Kasumi-1 (cell line): Measurements from ENCODE around the gene OSBPL3.

Source experiments
- DNase-seq, 2 experiments: peaks; one replicate each; lab custom pipeline; 2025; lab: John Stamatoyannopoulos, UW

The OSBPL3 gene

GRCh38 chr7:24861336-24861735, 118.6 kb downstream of the OSBPL3 start:
- no peak for DNase-seq

DNA sequence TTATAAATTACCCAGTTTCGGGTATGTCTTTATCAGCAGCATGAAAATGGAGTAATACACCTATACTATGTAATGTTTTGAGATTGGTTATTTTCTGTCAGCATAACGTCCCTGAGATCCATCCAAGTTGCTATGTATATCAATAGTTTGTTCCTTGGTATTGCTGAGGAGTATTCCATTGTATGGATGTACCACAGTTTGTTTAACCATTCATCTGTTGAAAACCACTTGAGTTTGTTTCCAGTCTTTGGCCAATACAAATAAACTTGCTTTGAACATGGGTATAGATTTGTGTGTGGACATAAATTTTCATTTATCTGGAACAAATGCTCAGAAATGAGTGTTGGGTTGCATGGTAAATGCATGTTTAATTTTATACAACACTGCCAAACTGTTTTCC, 119.4 kb downstream of the OSBPL3 start:
- no peak for DNase-seq

DNA sequence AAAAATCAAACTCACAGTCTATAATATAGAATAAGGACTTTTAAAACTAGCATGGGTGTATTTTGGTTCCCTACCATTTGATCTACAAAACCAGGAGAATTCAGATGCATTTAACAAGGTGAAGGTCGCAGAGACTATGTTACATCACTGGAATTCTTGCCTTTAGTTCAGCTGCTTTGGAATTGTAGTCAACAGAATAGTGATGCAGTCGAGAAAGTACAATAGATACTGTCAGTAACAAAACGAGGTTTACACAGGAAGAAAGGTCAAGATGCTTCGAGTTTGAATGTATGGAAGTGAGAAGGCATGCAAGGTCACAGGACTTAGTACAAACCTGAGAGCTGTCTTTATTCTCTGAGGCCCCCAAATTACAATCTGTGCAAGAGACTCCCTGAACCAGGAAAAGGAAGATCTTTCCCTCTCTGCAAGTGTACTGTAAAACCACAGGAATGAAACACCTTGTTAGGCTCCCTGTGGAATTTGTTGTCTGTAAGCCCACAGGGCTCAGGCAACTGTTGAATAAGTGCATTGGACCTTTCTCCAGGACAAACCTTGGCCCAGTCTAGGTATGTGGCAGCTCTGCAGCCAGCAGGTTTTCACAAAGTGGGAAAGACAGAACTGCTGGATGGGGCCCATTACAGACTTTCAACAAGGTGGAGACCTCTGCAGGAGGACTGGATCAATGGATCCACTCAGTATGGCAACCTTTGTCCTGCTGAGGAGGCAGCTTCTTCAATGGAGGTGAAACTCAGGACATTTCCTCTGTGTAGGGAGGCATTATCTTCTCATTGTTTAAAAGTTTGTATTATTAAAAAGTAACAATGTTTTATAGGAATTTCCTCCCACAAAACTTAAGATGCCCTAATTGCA, 121.6 kb downstream of the OSBPL3 start:
- DNase-seq = no peak

DNA sequence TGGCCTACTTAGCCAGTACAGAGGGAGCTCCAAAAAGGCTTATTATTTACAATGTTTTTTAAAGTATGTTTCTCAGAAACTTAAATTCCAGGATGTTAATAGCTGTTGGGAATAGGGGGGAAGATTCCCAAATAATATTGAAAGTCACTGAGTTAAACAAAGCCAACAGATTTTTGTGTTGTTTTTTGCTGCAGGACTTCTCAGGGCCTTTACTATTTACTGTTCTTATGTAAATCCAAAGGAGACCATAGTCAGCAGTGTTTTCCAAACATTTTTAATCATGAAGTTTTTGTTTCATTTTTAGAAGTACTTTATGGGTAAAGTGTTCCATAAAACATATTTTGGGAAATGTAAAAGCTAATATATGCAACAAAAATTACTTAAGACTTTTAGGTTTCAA, 122.4 kb downstream of the OSBPL3 start:
- DNase-seq = no peak

DNA sequence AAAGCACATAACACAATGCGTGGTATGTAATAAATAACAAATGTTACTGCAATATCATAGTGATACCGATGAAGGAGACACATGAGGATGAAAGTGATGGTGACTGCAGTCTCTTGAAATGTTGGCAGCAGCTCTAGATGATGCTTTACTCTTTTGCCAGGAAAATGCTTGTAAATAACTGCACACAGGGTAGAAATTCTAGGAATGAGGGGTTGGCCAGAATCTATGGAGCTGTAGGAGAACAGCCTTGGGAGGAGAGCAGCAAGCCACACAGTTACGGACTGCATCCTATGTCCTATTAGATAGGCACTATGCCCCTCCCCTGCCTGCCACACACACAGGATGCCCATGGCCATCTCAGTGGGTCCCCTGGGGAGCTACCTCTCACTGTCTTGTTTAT, 125.1 kb downstream of the OSBPL3 start:
- DNase-seq = no peak

DNA sequence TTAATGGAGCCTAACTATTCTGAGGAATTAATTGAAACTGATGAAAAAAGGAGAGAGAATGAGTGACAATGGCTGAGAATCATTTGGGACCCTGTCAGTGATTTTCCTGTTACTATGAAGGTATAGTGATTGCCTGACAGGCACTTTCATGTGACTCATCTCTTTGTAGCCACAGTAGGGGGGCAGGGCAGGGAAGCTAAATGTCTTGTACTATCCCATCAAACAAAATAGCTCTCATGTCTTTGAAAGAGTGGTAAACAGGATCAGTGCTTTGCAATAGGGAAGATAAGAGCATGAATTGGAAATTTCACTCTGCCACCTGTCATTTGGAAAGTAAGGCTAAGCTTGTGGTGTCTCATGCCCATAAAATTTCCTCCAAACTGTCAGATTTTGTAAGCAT, 128.2 kb downstream of the OSBPL3 start:
- no peak for DNase-seq

DNA sequence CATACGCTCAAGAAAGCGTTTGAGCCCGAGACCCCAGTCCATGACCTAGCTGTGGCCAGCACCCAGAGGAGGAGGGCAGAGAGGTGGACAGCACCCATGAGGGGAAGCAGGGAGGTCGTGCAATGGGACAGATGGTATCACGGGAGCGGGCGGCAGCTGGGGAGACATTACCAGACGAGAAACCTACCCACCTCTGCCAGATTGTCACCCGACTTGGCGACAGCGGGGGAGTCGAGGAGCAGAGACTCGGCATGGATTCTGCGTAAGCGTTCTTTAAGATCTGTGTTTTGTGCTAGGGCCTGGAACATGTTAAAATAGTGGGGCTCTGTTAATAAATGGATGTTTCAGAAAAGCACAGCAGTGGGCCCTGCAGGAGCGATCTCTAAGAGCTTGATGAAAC, 131.1 kb downstream of the OSBPL3 start:
- no peak for DNase-seq

DNA sequence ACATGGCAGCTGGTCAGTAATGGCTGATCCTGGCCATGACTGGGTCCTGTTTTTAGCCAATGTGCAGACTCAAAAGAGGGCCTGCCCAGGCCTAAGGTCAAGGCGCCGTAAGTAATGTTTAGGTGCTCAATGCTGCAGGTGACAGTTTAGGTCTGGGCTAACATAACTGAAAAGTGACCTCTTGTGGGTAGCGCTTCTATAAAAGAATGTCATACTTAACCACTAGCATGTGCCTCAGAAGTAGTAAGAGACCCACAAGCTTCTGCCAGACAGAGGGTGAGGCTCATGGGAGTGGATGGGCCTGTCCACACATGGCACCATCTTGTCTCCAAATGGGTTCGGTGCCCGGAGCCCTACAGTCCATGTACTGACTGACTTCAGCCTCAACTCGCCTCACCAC, 132.2 kb downstream of the OSBPL3 start:
- no peak for DNase-seq

DNA sequence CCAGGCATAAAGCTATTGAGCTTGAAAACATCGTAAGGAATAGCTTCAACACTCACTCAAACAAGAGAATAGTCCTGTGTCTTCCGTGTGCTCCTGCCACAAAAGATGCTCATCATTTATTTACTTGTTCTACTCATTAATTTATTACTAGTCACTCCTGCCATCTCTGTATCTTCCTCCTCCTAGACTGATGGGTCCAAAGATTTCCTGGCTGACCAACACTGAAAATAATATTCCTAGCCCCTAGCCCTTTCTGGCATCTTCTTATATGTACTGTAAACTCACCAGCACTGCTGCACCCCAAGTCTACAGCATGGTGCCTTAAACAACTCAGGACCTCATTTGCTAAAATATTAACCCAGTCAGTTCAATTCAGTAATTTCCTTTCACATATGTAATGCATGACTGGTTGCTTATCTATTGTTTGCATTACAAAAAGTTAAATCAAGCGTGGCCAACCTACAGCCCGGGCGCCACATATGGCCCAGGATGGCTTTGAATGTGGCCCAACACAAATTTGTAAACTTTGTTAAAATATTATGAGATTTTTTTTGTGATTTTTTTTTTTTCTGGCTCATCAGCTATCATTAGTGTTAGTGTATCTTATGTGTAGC, 136.1 kb downstream of the OSBPL3 start:
- DNase-seq = no peak

DNA sequence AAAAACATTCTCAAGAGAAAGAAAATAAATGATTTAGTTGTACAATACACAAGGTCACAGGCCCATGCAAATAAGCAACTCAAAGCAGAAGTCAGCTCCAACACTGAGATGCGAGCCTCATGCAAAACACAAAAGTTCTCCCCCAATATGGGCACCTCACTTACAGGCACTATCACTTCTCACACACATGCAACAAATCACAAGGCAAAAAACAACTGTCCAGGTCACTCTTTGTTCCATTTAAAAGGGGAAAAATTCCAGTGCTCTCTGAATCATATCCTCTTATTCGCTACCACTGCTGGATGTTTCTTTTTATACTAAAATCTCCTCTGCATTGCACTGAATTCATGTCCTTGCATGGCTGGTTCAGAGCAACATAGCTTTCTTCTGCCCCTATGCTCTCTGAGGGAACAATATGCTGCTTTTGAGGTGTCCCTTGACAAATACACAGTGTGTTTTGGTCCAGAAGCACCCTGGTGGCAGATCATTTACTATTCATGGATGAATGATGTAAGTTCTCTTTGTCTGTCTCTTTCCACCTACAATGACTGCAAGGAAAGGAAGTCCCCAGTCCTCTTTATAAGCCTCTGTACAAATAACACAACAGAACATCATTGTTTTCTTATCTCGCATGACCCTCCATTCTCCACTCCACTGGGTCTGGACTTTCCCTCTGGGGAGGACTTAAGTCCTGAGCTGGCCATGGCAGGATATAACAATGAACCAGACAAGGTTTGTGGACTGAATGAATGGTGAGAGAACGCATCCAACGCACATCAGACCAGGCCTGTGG, 137.3 kb downstream of the OSBPL3 start:
- DNase-seq = no peak

DNA sequence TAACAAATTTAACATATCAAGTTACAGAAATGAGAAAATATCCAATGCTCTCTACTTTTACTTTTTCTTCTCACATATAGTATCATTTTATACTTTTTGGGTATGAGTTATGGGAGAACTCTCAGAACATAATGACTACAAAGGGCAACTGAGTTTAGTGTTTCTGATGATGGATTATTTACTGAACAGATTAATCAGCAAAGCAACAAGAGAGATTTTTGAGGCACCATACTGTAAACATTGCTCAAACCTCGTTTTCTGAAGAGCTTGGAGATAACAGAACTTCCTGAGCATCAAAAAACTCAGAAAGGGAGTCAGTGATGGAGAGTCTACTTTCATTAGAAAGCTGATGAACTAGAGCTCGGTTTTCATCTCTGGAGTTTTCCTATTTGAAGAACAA, 137.9 kb downstream of the OSBPL3 start:
- DNase-seq = no peak

- DNase-seq = no peak
These were observed 139.4 kb downstream of the OSBPL3 start for GRCh38 chr7:24840563-24840962.

DNA sequence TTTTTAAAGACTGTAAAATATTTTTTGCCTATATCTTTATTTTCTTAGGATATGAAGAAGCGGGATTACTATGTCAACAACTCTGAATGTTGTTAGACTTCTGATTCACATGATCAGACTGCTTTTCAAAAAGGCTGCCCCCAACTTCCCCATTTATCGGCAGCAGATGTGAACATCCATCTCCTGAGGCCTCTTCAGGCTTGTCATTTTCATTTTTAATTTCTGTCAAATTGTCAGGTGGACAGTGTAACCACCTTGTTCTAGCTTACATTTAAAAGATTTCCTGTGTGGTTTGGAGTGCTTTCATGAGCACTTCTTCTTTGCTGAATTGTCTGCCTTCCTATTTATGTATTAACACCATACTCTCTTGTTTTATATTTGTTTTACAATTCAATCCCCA, 143.9 kb downstream of the OSBPL3 start:
- DNase-seq = peak; percentile 54 to 64

DNA sequence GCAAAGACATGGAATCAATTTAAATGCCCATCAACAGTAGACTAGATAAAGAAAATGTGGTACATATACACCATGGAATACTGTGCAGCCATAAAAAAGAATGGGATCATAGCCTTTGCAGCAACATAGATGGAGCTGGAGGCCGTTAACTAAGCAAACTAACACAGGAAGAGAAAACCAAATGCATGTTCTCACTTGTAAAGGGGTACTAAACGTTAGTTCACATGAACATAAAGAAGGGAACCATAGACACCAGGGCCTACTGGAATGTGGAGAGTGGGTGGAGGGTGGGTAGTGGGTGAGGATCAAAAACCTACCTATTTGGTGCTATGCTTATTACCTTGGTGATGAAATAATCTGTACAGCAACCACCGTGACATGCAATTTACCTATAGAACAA, 144.3 kb downstream of the OSBPL3 start:
- no peak for DNase-seq

GRCh38 chr7:24834128-24834798, 145.7 kb downstream of the OSBPL3 start:
- DNase-seq = peak; percentile 80 to 87

DNA sequence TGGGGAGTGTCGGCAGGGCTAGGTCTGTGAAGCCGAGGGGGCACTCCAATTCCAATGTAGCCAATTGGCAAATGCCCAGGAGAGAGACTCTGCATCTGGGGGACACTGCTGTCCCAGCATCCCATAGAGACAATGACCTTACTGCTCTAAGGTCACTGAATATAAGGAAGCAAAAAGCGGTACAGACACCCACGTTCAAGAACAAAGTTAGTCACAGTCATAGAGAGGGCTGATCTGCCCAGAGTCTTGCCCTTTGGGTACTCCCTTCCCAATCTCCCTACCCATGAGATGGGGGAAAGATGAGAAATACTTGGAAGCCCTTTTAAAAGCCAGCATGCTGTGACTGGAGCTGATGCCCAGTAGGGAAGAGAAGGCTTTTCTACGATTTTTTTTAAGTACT, 146.4 kb downstream of the OSBPL3 start:
- no peak for DNase-seq

DNA sequence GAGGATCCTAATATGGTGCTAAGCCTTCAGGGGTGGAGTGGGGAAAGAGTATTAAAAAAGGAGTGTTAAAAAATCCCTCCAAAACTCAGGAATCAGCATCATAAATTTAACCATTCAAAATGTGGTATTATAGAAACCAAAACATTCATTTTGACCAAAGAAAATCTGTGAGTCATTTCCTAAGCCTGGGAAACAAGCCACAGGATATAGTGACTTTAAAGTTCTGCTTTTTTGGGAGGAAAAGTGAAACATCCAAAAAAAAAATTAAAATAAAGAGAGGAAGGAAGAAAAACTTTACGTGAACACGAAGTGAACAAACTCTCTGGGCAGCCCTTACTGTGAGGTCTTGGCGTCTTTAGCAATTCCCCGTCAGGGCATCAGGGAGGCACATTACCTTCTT, 148.7 kb downstream of the OSBPL3 start:
- peak; percentile 71 to 76 for DNase-seq

DNA sequence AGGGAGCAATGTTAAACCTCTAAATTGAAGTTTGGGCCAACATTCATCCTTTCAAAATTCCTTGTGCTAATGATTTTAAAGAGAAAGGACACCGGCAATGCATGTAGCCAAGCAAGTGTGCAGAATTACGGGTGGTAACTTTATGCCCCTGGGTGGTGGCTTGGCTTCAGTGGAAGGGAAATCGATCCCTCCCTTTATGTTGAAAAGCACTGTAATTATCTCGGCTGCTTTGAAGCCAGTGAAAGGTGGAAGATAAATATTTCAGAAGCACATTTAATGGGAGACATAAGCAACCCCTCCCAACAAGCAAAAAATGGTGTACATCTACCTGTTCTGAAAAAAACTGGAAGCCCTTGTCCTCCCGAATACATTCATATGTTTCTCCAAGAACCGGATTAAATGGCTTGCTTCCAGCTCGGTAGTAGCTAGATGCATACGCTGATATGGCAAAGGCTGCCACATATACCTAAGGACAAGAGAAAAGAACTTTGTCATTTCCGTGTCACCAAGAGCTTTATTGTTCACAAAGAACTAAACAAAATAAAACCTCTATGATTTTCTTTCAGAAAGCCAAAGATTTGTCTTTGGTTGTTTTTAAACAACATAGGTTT, 149.4 kb downstream of the OSBPL3 start:
- DNase-seq = no peak

GRCh38 chr7:24829787-24830186, 150.2 kb downstream of the OSBPL3 start:
- DNase-seq = no peak

DNA sequence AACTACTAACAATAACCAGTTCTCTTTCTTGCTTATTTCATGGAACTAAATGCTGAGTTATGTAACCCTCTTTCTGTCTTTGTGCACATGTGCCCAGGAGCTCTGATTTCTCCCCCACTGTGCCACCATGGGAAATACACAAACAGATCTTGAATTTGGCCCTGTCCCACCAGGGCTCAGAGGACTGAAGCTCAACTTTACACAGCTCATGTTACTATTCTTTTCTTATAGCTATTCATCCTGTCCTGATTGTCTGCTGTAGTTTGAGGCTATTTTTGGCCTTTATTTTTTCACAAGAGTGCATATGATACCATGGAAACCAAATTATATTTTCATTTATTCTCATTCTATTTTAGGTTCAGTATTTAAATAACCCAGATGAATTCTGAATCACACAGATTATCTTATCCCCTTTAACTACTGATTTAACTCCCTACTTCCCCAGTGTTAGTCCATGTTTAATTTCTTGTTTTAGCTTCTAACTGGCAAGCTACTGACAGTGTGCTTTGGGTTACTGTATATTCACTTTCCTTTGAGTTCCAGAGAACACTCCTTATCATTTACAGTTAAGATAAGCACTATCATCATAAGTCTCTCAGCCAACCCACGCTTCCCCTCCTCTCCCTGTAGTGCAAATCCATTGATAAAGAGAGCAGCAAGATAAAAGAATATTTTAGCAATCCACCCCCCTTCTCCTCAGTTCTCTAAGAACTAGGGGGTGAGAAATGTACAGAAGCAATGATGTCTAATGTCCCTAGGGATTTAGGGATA, 150.9 kb downstream of the OSBPL3 start:
- DNase-seq = no peak

GRCh38 chr7:24827589-24827988, 152.4 kb downstream of the OSBPL3 start:
- DNase-seq = no peak
